Measurements from ENCODE around the gene ANKS6.

Gene ANKS6

DNA sequence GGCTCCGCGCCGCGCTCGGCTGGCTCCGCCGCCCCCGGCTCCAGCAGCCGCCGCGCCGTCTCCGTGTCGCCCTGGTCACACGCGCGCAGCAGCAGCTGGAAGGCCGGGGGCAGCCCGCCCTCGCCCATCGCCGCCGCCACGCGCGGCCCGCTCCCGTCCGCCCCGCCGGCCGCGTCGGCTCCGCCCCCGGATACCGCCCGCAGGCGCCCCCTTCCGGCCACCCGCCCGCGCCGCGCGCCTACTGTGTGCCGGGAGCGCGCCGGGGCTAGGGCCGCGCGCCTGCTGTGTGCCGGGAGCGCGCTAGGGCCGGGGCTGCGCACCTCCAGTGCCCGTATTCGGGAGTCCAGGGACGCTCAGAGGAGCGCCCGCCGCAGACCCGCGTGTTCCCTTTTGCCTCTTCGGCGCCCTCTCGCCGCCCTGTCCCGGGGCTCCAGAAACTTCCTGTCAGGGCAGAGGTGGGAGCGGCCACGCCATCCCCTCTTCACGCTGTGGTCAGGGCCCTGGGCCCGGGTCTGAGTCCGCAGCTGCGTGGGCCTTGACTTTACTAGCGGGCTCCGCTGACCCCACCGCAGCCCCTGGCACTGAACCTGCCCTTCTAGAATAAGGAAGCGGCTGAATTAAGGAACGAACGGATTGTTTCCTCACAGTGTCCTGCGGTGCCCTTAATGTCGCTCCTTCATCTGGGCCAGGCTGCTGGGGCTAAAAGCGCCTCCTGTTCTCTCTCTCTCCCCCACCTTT lies at the start of gene ANKS6:
Gene ANKS6 (minus strand): TSS at position 192 of the 738 bp plus-strand sequence. CDS start 64 bp downstream, at position 128.
- ATAC-seq, result peak; percentile 95
- Mint-ChIP-seq H3K36me3 (no peaks in the 10 kb centered on the region), H3K27me3 (no peaks in the 10 kb centered on the region), H3K4me1 (peaks cover 35% of the 10 kb centered on the region), H3K4me3 (peak within 1 kb of the TSS; percentile 96), H3K27ac (peak within 1 kb of the TSS; percentile 92), H3K9me3 (peaks cover 5% of the 10 kb centered on the region)

DNA sequence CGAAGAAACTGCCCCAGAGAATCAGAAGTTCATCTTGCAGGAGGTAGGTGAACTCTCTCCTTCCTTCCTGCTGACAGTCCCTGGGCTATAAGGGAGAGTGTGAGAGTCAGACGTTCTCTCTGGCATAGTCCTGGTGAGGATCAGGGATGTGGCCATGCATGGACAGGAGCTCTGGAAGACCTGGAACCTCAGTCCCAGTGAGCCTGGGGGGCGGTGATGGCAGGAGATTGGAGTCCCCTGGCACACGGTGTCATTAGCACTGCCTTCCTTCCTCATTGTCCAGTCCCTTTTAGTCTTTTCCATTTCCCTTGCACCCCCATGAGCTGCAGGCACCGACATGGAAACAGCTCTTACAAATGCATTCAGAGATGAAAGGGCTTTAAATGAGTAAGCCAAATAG lies 49.7 kb upstream of the ANKS6 start:
- ATAC-seq, result no peak
- H3K27me3 Mint-ChIP-seq, result no peaks in the 10 kb centered on the region
- H3K4me1 Mint-ChIP-seq, result no peaks in the 10 kb centered on the region
- H3K36me3 Mint-ChIP-seq, result peaks cover 13% of the 10 kb centered on the region
- no peak overlapping the region for H3K4me3 Mint-ChIP-seq
- no peaks in the 10 kb centered on the region for H3K9me3 Mint-ChIP-seq
- no peak overlapping the region for H3K27ac Mint-ChIP-seq

GRCh38 chr9:98842510-98842909 lies 46.2 kb upstream of the ANKS6 start:
- no peaks in the 10 kb centered on the region for H3K27me3 Mint-ChIP-seq
- H3K9me3 Mint-ChIP-seq, result no peaks in the 10 kb centered on the region
- no peaks in the 10 kb centered on the region for H3K4me1 Mint-ChIP-seq
- H3K4me3 Mint-ChIP-seq, result no peak overlapping the region
- H3K36me3 Mint-ChIP-seq, result peaks cover 25% of the 10 kb centered on the region
- no peak overlapping the region for H3K27ac Mint-ChIP-seq
- ATAC-seq, result no peak

DNA sequence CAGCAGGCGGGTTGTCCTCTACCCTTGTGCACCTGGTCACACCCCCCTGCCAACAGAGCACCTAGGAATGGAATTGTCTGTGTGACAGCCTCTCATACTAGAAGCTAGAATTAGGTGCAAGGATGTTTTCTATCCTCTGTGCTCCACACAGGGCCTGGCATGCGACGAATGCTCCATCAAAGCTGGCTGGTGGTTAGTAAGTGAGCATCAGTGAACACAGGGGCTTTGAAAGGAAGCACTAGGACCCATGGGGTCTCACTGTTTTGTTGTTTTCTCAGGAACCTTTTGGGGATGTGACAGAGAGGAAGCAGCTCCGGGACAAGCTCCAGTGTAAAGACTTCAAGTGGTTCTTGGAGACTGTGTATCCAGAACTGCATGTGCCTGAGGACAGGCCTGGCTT lies 43.4 kb upstream of the ANKS6 start:
- no peak for ATAC-seq
- H3K4me3 Mint-ChIP-seq, result no peak overlapping the region
- no peaks in the 10 kb centered on the region for H3K9me3 Mint-ChIP-seq
- H3K36me3 Mint-ChIP-seq, result peaks cover 20% of the 10 kb centered on the region
- no peak overlapping the region for H3K27ac Mint-ChIP-seq
- H3K27me3 Mint-ChIP-seq, result no peaks in the 10 kb centered on the region
- H3K4me1 Mint-ChIP-seq, result no peaks in the 10 kb centered on the region

- no peak for ATAC-seq
- Mint-ChIP-seq H3K4me3 (no peak overlapping the region), H3K4me1 (no peaks in the 10 kb centered on the region), H3K9me3 (no peaks in the 10 kb centered on the region), H3K36me3 (peaks cover 20% of the 10 kb centered on the region), H3K27me3 (no peaks in the 10 kb centered on the region), H3K27ac (no peak overlapping the region)
Observed at GRCh38 chr9:98838868-98839565, 42.7 kb upstream of the ANKS6 start.

GRCh38 chr9:98838155-98838867 lies 42.0 kb upstream of the ANKS6 start:
- Mint-ChIP-seq H3K27me3 (no peaks in the 10 kb centered on the region), H3K4me1 (no peaks in the 10 kb centered on the region), H3K36me3 (peaks cover 20% of the 10 kb centered on the region), H3K9me3 (no peaks in the 10 kb centered on the region), H3K27ac (no peak overlapping the region), H3K4me3 (no peak overlapping the region)
- no peak for ATAC-seq

GRCh38 chr9:98837516-98837915 lies 41.2 kb upstream of the ANKS6 start:
- H3K36me3 Mint-ChIP-seq, result peaks cover 25% of the 10 kb centered on the region
- ATAC-seq, result no peak
- no peak overlapping the region for H3K4me3 Mint-ChIP-seq

GRCh38 chr9:98836206-98836605 lies 39.9 kb upstream of the ANKS6 start:
- H3K4me1 Mint-ChIP-seq, result no peaks in the 10 kb centered on the region
- no peak for ATAC-seq
- peaks cover 31% of the 10 kb centered on the region for H3K36me3 Mint-ChIP-seq
- H3K9me3 Mint-ChIP-seq, result no peaks in the 10 kb centered on the region
- no peaks in the 10 kb centered on the region for H3K27me3 Mint-ChIP-seq
- no peak overlapping the region for H3K27ac Mint-ChIP-seq
- no peak overlapping the region for H3K4me3 Mint-ChIP-seq

More at GRCh38 chr9:98837516-98837915, 41.2 kb upstream of the ANKS6 start:
- Mint-ChIP-seq H3K27me3 (no peaks in the 10 kb centered on the region), H3K4me1 (no peaks in the 10 kb centered on the region), H3K27ac (no peak overlapping the region), H3K9me3 (no peaks in the 10 kb centered on the region)

- no peaks in the 10 kb centered on the region for H3K9me3 Mint-ChIP-seq
- H3K4me1 Mint-ChIP-seq, result no peaks in the 10 kb centered on the region
- H3K27me3 Mint-ChIP-seq, result no peaks in the 10 kb centered on the region
- H3K27ac Mint-ChIP-seq, result no peak overlapping the region
- no peak for ATAC-seq
- peaks cover 25% of the 10 kb centered on the region for H3K36me3 Mint-ChIP-seq
- H3K4me3 Mint-ChIP-seq, result no peak overlapping the region
Observed at GRCh38 chr9:98834386-98834785, 38.0 kb upstream of the ANKS6 start.

- Mint-ChIP-seq H3K4me1 (no peaks in the 10 kb centered on the region), H3K9me3 (no peaks in the 10 kb centered on the region), H3K27me3 (no peaks in the 10 kb centered on the region), H3K4me3 (no peak overlapping the region), H3K36me3 (peaks cover 21% of the 10 kb centered on the region), H3K27ac (no peak overlapping the region)
- no peak for ATAC-seq
Observed at GRCh38 chr9:98833090-98833956, 37.0 kb upstream of the ANKS6 start.

- H3K27ac Mint-ChIP-seq, result no peak overlapping the region
- no peaks in the 10 kb centered on the region for H3K4me1 Mint-ChIP-seq
- no peak overlapping the region for H3K4me3 Mint-ChIP-seq
- no peaks in the 10 kb centered on the region for H3K27me3 Mint-ChIP-seq
- ATAC-seq, result no peak
- H3K9me3 Mint-ChIP-seq, result no peaks in the 10 kb centered on the region
- H3K36me3 Mint-ChIP-seq, result peaks cover 18% of the 10 kb centered on the region
Observed at GRCh38 chr9:98832768-98833089, 36.4 kb upstream of the ANKS6 start.

DNA sequence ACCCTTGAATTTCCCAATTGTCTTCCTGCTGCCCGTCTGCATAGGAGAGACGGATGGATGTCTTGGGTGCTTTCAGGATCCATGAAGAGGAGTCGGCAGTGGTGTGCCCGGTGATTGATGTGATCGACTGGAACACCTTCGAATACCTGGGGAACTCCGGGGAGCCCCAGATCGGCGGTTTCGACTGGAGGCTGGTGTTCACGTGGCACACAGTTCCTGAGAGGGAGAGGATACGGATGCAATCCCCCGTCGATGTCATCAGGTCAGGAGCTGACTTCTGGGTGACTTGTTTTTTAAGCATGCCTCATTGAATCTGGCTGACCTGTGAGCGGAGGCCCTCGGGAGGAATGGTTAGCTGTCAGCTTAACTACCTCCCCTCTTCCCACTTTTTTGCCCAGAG lies 35.3 kb upstream of the ANKS6 start:
- Mint-ChIP-seq H3K27me3 (no peaks in the 10 kb centered on the region), H3K36me3 (peaks cover 24% of the 10 kb centered on the region), H3K4me1 (no peaks in the 10 kb centered on the region), H3K9me3 (no peaks in the 10 kb centered on the region), H3K4me3 (no peak overlapping the region), H3K27ac (no peak overlapping the region)
- no peak for ATAC-seq

DNA sequence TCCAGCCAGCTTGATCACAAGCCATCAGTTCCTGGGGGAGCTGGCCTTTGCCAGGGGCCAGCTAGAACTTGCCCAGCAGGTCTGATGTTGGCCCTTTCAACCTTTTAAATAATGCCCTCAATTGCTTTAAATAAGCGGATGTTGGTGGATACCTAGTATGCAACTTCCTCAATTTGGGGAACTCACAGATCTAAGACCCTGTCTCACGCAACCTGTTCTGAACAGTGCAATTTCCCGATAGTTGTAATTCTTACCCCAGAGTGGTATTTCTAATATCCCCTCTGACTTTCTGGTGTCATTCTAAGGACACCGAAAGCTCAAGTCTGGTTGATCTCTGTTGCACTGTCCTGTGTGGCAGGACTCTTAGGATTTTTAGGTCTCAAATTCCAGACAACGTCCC lies 34.2 kb upstream of the ANKS6 start:
- Mint-ChIP-seq H3K27me3 (no peaks in the 10 kb centered on the region), H3K36me3 (peaks cover 19% of the 10 kb centered on the region), H3K9me3 (no peaks in the 10 kb centered on the region), H3K4me1 (no peaks in the 10 kb centered on the region), H3K4me3 (no peak overlapping the region), H3K27ac (no peak overlapping the region)
- ATAC-seq, result no peak

GRCh38 chr9:98829766-98830165 lies 33.4 kb upstream of the ANKS6 start:
- Mint-ChIP-seq H3K36me3 (peaks cover 19% of the 10 kb centered on the region), H3K4me1 (no peaks in the 10 kb centered on the region), H3K9me3 (no peaks in the 10 kb centered on the region), H3K4me3 (no peak overlapping the region), H3K27me3 (no peaks in the 10 kb centered on the region), H3K27ac (no peak overlapping the region)
- no peak for ATAC-seq

DNA sequence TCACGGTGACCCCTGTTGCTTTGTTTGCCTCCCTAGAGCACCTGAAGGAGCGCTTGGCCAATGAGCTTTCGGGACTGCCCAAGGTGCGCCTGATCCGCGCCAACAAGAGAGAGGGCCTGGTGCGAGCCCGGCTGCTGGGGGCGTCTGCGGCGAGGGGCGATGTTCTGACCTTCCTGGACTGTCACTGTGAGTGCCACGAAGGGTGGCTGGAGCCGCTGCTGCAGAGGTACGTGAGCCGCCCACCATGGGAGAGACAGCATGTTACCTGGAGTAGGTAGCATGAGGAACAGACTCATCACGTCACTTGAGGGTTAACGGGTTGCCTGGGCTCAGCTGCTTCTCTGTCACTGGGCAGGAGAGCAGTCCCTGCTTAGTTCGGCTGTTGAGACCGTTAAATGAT lies 30.4 kb upstream of the ANKS6 start:
- Mint-ChIP-seq H3K36me3 (peaks cover 19% of the 10 kb centered on the region), H3K27me3 (no peaks in the 10 kb centered on the region), H3K9me3 (no peaks in the 10 kb centered on the region), H3K4me3 (no peak overlapping the region), H3K4me1 (no peaks in the 10 kb centered on the region), H3K27ac (no peak overlapping the region)
- no peak for ATAC-seq

All from stimulated activated memory B cell treated with anti-CD40 and anti-IgM and Interleukin-4, amounts not matched to agents 10 μg/mL and 1 μg/mL and 100 μg/mL, for 72 hours (primary cell).